ENCODE results near the gene CHRM2.

Gene CHRM2

DNA sequence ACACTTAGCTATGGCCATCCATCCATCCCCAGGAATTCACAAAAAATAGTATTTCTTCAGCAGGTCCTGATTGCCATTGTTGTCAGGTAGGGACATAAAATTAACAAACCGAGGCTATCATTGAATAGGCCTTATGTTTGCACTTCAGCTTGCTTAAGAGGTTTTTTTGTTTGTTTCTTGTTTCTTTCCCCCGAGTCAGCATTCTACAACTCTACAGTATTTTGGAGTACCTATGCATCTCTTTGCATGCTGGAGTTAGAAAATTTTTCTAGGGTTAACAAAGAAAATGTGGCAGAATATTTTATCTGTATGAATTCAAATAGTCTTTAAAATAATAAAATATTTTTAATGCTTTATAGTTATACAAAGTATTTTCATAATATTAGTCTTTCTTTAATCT, 26.3 kb downstream of the CHRM2 start:
- no peak for DNase-seq (ENCODE audit: low read depth in 3 of 3)

DNA sequence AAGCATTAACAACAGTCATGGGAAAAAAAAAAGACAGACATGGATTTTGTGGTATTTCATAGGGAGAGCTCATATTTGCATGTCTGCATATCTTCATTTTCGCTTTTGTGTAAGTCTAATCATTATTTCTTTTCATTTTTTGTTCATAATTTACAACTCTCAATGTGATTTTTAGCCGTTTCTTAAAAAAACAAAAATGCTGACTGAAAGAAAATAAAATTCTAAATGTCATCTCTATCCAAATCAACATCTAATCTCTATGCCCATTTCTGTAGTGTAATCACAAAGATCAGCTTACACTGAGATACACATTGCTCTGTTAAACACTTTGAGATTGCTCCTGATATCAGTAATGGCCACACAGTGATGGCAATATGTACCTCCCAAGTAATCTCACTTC, 29.2 kb downstream of the CHRM2 start:
- no peak for DNase-seq (ENCODE audit: low read depth in 3 of 3)

DNA sequence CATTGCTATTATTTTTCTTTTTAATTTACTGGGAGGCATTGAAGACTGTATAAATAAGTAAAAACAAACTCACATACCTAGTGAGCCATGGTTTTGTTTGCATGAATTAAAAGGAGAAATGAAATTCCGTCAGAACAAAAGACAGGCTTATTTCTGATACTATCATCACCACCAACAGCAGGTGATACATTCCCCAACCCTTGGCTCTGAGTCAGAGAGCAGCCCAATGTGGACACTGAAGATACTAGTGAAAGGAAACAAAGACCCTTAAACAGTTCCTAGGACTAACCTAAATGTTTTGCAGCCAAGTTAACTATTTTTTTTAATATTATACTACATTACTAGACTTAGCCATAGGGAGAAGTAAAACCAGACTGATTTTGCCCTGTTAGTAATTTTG, 31.6 kb downstream of the CHRM2 start:
- DNase-seq (ENCODE audit: low read depth in 3 of 3) = no peak

DNA sequence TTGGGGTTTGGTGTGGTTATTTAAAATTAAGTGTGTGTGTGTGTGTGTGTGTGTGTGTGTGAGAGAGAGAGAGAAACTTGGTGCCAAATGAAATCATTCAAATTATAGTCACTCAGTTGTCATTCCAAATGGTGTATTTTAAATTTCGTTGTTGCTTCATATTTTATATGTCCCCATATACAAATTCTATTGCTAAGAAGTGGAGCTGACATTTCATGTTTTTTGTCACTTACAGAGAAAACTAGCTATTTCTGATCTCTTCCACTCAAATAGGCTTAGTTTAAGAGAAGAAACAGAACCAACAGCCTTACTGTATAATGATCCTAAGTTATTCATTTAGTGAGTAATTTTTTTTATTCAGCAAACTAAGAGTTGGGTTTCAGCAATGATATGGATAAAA, 42.3 kb downstream of the CHRM2 start:
- DNase-seq (ENCODE audit: low read depth in 3 of 3) = no peak

DNA sequence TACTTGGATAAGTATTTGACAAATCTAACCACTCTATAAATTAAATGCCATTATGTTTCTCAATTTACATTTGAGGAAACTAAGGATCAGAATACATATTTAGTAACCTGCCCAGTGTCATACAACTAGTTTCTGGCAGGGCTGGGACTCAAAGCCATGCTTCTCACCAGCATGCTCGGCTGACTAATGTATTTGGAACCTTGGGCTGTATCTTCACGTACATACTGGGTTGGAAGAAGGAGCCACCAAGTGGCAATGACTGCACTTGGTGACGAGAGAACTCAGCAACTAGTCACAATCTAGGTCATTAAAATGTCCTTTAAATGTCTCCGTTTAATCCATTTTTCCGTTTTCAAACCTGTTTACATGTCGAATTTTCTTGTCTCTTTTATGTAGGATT, 42.9 kb downstream of the CHRM2 start:
- no peak for DNase-seq (ENCODE audit: low read depth in 3 of 3)

DNA sequence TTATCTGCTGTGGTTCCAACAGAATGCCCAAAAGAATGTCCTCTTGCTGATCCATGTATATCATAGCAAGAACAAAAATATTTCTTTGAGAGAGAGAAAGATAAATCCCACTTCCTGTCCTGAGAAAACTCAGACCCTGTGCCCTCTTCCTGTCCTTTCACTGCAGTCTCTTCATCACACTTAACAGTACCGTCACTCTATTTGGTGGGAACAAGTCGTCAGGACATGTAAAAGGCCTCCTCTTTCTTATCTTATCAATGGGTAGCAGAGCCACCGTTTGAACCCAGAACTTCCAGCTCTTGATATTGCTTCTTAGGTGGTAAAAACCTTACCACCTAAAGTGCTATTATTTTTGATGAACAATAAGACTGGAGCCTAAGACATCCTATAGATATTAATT, 43.9 kb downstream of the CHRM2 start:
- no peak for DNase-seq (ENCODE audit: low read depth in 3 of 3)

DNA sequence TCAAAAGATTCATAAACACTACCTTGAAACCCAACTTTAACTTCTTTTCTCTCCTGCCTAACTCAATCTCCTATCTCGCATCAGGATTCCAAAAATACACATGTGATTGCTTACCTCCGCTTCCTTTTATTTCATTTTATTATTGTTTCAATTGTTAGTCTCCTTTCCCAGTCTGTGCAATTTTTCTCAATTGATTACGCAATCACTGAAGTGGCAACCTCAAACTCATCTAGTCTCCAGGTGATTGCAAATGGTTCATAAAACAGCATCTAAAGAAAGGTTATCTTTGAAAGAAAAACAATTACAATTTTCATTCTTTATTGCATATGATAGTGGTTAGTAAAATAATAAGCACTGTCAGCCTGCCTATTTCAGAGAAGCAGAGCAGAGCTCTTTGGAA, 45.6 kb downstream of the CHRM2 start:
- no peak for DNase-seq (ENCODE audit: low read depth in 3 of 3)

DNA sequence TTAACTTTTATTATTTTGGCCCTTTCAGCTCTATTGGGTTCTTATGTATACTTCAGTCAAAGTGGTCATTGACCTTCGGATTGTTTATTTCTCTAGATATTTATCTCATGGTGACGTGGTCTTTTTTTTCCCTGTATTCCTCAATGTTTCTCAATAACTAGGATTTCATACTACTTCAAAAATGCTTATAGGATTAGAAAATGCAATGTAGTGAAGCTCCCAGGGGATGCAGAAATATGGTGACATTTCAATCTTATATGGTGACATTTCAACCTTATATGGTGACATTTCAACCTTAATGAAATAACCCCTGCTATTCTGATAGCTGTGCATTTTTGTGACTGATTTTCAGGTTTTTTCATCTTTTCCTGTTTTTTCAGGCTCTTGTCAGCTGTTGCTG, 51.4 kb downstream of the CHRM2 start:
- DNase-seq (ENCODE audit: low read depth in 3 of 3) = no peak

DNA sequence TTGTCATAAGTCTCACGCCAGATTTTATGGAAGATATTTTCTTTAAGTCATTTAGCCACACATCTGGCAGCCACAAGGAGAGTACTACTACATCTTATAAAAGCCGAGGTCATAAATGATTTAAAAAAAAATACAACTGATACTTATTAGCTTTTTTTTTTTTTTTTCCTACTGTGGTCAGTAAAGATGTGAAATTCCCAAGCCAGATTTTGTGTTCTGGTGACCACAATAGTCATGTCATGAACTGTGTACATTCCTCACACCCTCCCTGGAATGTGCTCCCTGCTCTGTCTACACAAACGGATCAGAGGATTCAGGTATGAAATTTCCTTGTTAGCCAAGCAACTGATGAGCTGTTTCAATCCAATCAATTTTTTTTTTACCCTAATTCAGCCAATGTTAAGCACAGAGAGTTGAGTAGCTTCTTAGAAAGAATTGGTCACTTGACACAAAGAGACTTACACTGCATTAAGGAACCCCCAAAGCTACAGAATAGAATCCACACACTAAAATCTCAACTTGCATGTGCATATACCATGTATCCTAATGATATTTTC, 54.7 kb downstream of the CHRM2 start:
- no peak for DNase-seq (ENCODE audit: low read depth in 3 of 3)

DNA sequence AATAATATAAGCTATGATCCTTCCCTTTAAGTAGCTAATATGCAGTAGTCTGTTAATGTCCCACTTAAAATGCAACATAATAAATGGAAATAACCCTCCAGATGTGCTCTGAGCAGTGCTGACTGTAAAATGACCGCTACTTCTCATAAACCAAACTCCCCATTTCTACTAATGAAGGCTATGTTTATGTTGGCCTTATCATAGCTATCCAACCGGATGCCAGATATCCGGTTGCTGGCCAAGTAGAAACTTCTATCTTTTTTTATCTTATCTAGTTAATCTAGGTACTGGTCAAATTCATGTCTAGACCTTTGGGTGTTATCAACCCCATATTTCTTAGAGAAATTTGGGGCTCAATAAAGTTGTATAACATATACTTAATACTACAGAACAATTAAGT, 56.6 kb downstream of the CHRM2 start:
- DNase-seq (ENCODE audit: low read depth in 3 of 3) = no peak

DNA sequence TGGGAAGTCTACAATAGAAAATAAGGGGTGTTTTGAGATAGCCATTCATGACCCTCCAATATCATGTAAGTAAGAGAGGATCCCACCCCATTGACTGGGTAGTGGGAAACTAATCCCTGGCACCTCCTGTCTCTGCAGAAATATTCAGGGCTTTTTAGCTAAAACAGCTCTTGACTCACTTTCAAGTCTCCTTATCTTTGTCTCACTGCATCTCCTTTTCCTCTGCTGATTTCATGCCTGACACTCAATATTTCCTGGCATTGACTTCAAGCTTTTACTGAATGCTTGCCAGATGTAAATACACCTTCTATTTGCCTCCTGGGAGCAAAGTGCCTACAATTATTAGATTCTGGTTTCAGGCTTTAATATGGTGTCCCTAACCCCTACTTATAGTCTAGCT, 57.1 kb downstream of the CHRM2 start:
- no peak for DNase-seq (ENCODE audit: low read depth in 3 of 3)

DNA sequence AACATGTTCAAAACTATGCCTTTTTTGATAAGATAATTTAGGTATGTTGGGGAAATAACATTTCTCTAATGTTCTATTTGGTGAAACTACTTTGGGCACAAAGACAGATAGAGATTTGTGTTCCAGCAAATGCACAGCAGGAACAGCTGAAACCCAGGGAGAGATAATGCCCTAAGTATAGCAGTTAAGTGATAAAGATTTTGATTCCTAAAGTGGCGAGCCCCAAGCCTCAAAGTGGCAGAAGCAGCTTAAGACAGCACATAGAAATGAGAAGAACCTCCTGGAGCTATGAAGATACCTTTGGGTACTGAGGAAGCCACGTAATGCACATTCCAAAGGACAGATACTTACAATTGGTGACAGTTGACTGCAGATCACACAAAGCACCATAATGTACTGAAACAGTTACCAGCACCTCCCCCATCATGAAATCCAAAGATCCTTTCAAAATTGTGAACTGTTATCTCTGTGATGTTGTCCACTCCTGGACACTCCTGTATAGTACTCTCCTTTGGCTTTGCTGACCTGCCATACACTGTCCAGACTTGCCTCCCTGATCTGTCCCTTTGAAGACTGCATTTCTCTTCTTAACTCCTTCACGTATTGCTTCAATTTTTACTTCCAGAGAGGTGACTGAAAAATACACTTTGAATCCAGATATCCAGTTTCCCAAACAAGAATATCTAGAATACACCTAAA, 62.9 kb downstream of the CHRM2 start:
- no peak for DNase-seq (ENCODE audit: low read depth in 3 of 3)

DNA sequence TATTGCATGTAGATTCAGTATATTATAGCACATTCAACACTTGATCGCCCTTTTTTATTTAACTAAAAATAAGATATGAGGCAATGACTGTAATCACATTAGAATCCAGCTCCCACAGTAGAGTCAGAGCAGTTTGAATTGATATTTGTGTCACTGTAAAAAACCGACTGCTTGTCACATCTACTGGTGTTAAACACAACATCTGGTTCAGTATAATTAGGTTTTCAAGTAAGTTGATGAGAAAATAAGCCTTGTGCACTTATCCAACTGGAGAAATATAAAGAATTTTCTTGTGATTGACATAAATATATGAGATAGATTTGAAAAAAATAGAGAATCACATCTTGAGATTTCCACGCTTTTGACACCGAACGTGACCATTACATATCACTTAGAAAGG, 69.0 kb downstream of the CHRM2 start:
- DNase-seq (ENCODE audit: low read depth in 3 of 3) = no peak

DNA sequence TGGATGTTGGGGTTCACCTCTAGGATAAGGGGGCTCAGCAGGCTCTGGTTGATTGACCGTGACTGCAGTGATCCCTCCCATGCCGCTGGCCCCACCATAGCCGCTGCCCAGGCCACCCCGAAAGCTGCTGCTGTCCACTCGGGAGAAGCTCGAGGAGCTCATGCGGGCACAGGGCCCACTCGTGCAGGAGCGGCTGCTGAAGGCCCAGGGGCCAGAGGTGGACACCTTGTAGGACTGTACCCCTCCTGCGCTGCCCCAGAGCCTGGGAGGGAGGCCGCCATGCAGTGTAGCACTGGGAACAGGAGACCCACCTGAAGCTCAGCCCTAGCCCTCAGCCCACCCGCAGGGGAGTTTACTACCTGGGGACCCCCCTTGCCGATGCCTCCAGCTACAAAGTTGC, 70.0 kb downstream of the CHRM2 start:
- no peak for DNase-seq (ENCODE audit: low read depth in 3 of 3)

DNA sequence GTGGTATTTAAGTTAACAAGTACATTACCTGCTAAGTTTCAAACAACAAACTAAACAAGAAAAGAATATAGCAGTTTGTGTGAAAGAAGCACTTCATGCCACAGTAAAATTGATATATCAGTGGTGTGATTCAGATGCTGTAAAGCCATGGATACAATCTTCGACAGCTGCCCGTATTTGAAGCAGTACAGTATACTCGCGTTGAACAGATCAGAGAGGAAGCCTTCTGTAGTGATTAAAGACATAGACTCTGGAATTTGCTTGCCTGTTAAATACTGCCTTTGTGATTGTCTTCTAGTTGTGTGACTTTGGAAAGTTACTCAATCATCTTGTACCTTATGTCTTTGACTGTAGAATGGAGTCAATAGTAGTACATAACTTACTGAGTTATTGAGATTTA, 71.7 kb downstream of the CHRM2 start:
- no peak for DNase-seq (ENCODE audit: low read depth in 3 of 3)

DNA sequence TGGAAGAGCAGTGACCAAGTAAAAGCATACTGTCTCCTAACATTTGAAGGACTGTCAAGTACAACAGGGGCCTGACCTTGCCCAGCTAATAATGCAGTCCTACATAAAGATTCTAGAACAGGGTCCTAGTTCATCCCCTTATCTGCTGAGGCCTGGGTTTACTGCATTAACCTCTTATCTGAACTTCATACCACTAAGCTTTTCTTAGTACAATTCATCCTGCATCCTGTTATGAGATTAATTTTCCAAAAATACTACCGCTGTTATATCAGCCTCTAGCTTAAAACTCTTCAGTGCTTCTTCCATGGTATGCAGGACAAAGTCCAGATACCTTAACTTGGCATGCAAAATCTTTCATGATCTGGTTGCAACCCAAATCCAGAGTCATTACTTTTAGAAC, 72.5 kb downstream of the CHRM2 start:
- no peak for DNase-seq (ENCODE audit: low read depth in 3 of 3)

DNA sequence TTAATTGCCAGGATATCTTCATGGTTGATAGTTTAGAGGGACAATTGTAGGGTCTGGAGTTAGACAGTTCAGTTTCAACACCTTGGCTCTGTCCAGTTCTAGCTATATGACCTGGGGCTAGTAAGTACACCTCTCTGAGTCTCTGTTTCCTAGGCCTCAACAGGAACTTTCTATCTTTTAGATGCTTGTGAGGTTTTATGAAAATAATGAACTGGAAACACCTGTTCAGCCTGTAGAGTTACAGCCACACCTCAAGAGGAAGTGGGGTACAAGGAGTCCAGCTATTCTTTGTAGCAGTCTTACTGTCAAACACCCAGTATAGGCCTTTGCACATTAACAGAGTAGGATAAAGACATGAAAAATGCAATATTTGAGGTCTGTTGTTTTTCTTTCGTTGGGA, 73.4 kb downstream of the CHRM2 start:
- DNase-seq (ENCODE audit: low read depth in 3 of 3) = no peak

DNA sequence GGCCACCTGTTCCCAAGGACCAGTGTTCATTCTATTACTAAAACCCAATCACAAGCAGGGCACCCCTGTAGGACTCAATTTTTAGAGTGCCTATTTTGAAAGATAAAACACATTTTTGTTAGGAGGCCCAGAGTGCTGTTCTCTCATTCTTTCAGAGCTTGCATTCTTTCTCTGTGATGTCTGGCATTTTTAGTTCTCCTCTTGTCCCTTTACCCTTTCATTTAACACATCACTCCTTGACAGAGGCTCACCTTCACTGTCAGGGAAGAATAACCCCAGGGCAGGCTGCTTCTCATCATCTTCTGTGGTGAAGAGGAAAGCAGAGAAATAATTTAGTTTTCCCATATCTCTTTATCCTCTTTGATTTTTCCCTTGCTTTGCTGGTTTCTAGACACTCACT, 73.9 kb downstream of the CHRM2 start:
- no peak for DNase-seq (ENCODE audit: low read depth in 3 of 3)

DNA sequence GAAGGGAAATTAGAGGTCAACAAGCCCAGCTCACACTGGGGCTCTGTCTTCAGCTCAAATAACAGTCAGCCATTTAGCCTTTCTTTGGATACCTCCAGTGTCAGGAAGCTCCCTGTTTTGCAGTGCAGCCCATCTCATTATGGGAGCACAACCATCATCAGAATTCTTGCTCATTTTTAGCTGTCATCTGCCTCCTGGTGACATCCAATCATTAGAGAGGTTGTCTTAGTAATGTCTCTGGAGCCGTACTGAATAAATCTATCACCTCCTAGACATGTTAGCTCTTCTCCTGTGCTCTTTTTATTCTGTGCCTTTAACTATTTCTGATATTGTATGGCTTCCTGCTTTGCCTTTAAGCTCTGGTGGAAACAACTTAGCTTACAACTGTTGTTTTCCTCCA, 74.5 kb downstream of the CHRM2 start:
- no peak for DNase-seq (ENCODE audit: low read depth in 3 of 3)

DNA sequence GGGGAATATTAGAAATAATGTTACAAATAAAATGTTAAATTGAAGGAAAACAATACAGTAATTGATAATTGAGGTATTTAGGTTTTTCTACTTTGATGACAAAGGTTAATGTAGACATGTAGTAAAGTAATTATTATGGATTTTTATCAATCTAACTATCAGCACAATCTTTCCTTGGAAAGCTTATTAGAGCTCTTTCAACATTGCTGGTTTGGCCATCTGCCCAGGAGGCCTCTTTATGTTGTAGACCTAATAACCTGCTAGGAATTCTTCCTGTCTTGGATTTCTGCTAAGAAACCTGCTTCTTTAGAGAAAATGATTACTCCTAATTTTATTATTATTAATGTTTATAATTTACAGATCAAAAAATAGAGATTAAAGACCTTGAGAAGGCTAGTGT, 78.9 kb downstream of the CHRM2 start:
- no peak for DNase-seq (ENCODE audit: low read depth in 3 of 3)

DNA sequence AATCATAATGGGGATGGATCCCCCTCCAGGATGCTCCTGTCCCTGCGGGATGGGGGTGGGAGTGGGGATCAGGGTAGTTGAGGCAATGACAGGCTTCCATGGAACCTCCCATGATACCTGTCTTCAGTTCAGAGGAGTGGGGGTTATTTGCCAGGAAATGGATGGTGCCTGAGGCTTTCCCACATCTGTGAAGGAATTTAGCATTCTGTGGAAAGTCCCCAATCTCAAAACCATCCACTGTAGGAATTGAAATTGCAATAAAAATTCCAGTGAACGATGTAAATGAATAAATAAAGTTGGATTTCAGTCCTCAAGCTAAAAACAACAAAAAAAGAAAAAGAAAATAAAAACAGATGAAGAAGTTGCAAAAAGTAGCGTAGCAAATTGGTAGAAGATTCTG, 81.9 kb downstream of the CHRM2 start:
- no peak for DNase-seq (ENCODE audit: low read depth in 3 of 3)

DNA sequence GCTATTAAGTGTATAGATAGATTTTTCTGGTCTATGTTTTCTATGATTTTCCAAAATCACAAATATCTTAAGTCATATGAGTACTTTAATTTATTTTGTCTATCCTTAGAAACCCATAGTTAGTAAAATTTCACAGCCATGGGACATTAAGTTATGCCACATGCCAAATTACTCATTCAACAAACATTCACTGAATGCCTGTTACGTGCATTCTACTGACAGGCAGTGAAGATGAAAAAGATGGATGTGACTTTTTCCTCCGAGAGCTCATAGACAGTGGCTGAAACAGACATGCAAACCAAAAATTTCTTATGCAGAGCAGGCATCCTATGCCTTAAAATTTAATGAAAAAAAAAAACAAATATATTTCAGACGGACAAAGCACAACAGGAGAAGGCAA, 84.9 kb downstream of the CHRM2 start:
- DNase-seq (ENCODE audit: low read depth in 3 of 3) = no peak

DNA sequence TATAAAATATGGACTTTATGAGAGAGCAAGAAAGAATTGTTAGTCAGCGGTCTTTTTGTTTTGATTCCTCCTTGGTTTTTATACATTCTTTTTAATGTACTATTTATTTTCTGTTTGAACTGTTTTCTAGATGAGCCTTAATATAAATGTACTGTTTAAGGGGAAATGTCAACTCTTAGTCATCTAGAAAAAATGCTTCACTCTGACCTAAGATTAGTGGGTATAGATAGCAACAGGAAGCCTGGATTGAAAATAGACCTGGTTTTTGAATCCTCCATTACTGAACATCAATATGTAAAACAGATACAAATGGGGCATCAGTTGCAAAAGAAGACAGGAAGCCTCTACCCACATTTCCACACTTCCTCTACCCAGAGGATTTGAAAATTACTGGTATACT, 87.8 kb downstream of the CHRM2 start:
- no peak for DNase-seq (ENCODE audit: low read depth in 3 of 3)

DNA sequence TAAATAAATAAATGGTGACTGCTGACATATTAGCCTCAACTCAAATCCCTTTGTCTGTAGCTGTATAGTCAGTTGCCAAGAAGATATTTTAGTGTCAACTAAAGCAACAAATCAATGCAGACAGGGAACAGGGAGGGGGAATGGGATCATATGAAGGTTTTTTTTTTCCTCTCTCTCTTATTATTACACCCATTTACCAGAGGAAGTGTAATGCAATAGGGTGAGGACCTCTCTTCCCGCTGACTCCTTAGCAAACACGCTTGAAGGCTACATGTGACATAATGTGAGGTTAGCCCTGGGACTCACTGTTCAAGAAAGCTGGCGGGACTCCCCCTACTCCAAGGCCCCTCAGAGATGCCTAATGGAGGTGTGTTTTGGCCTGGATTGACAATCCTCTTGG, 88.2 kb downstream of the CHRM2 start:
- DNase-seq (ENCODE audit: low read depth in 3 of 3) = no peak
